Tibial nerve (tissue), 4 donors: ENCODE data around the gene KCNQ1. TPM values are rescaled to one million over a fixed set of nuclear protein-coding genes. Genes with fewer than 3 reads are reported as not detected.

Experiments used
- DNase-seq, 2 donors: peaks; one replicate each; pipeline ENCODE4 v3.0.0-alpha.2; 2019; ENCODE audit warnings: low spot score in 2 of 2
- H3K27ac ChIP-seq, 4 donors: fragments of 200-600 bp; sonication (generic) in 3 of 4; one replicate each; pipeline ENCODE4 v1.5.1; 2017 to 2019; ENCODE audit warnings: mild to moderate bottlenecking in 1 of 4
- H3K27me3 ChIP-seq, 2 donors: fragments of 200-600 bp; sonication (generic) in 1 of 2; one replicate each; pipeline versions ENCODE4 v1.5.1 to v1.6.0; 2017 to 2019
- H3K36me3 ChIP-seq, 3 donors: fragments of 200-600 bp; sonication (generic); one replicate each; pipeline ENCODE4 v1.5.1; 2018 to 2019
- H3K4me1 ChIP-seq, 4 donors: fragments of 200-600 bp; sonication (generic) in 3 of 4; one replicate each; pipeline ENCODE4 v1.5.1; 2017 to 2019
- H3K4me3 ChIP-seq, 4 donors: fragments of 200-600 bp; sonication (generic) in 3 of 4; one replicate each; pipeline ENCODE4 v1.5.1; 2017 to 2019; ENCODE audit warnings: mild to moderate bottlenecking in 1 of 4, moderate library complexity in 1 of 4
- H3K9me3 ChIP-seq, 4 donors: fragments of 200-600 bp; sonication (generic) in 3 of 4; one replicate each; pipeline ENCODE4 v1.5.1; 2017 to 2019
- CTCF ChIP-seq, 5 experiments: fragments of 200-600 bp in 3 of 5; fragments of 450-650 bp in 2 of 5; sonication (generic) in 3 of 5; IDR thresholded peaks; one replicate each; pipeline ENCODE4 v1.5.1; 2016 to 2019; ENCODE audit warnings: antibody characterized with exemption in 5 of 5, mild to moderate bottlenecking in 3 of 5, moderate library complexity in 2 of 5
- EP300 ChIP-seq, 2 donors: sonication (generic); formaldehyde crosslinking; IDR thresholded peaks; one replicate each; pipeline ENCODE4 v1.6.1; 2017; ENCODE audit warnings: antibody characterized with exemption in 2 of 2, mild to moderate bottlenecking in 1 of 2
- POLR2A ChIP-seq, 2 donors: fragments of 450-650 bp; IDR thresholded peaks; one replicate each; pipeline ENCODE4 v1.6.1; 2017; ENCODE audit warnings: antibody characterized with exemption in 2 of 2, mild to moderate bottlenecking in 2 of 2, moderate library complexity in 2 of 2
- WGBS, 2 donors: methylation state at CpG; one replicate each; pipeline ENCODE4 v1.1.5; 2018; 5-methylcytosine and 5-hydroxymethylcytosine counted together
- total RNA-seq, 4 donors: library from RNA; depleted of rRNA; stranded (reverse); fragments of >200 nt; gene quantifications; one replicate each; pipeline ENCODE4 v1.1.0, GENCODE V29; 2016

KCNQ1 gene
- total RNA-seq, 4 donors from 2014 or later: 3.5 to 11.4 (median 7.5) TPM

- H3K9me3 ChIP-seq: peaks cover 0 to 2% (median 0%) of the 10 kb centered on the region in 4 donors
- TF ChIP-seq EP300 (IDR thresholded peaks at IDR 0.05) (no peak), CTCF (IDR thresholded peaks at IDR 0.05) (no peak), POLR2A (IDR thresholded peaks at IDR 0.05) (no peak)
- no peaks in the 10 kb centered on the region for H3K27me3 ChIP-seq
- WGBS, 2 donors: 80 to 82% methylated on average over 6 of the region's 6 CpGs
- no peak overlapping the region for H3K4me3 ChIP-seq
- H3K4me1 ChIP-seq: peaks cover 0 to 16% (median 0%) of the 10 kb centered on the region in 4 donors
- no peak for DNase-seq
- no peaks in the 10 kb centered on the region for H3K36me3 ChIP-seq
- H3K27ac ChIP-seq: no peak overlapping the region
Observed at GRCh38 chr11:2835296-2835695, 390.5 kb downstream of the KCNQ1 start.

- 88 to 92% methylated on average over 17 of the region's 17 CpGs for WGBS, 2 donors
- no peaks in the 10 kb centered on the region for H3K36me3 ChIP-seq
Observed at GRCh38 chr11:2835751-2836150, 390.9 kb downstream of the KCNQ1 start.

GRCh38 chr11:2836315-2837095, 391.7 kb downstream of the KCNQ1 start:
- no peak overlapping the region for H3K4me3 ChIP-seq
- WGBS, 2 donors: 76 to 78% methylated on average over 19 to 23 of the region's 23 CpGs
- no peaks in the 10 kb centered on the region for H3K36me3 ChIP-seq
- H3K27me3 ChIP-seq: no peaks in the 10 kb centered on the region
- peak overlapping the region in 1 of 4 donors; percentile 49 for H3K27ac ChIP-seq
- no peak for DNase-seq
- H3K9me3 ChIP-seq: no peaks in the 10 kb centered on the region
- H3K4me1 ChIP-seq: peaks cover 0 to 16% (median 0%) of the 10 kb centered on the region in 4 donors
- TF ChIP-seq POLR2A (IDR thresholded peaks at IDR 0.05) (no peak), EP300 (IDR thresholded peaks at IDR 0.05) (no peak), CTCF (IDR thresholded peaks at IDR 0.05) (no peak)

More at GRCh38 chr11:2835751-2836150, 390.9 kb downstream of the KCNQ1 start:
- peaks cover 0 to 16% (median 0%) of the 10 kb centered on the region in 4 donors for H3K4me1 ChIP-seq
- TF ChIP-seq CTCF (IDR thresholded peaks at IDR 0.05) (no peak), POLR2A (IDR thresholded peaks at IDR 0.05) (no peak)
- H3K9me3 ChIP-seq: no peaks in the 10 kb centered on the region
- no peaks in the 10 kb centered on the region for H3K27me3 ChIP-seq
- DNase-seq: no peak
- H3K4me3 ChIP-seq: no peak overlapping the region
- no peak overlapping the region for H3K27ac ChIP-seq

- H3K9me3 ChIP-seq: no peaks in the 10 kb centered on the region
- TF ChIP-seq CTCF (IDR thresholded peaks at IDR 0.05) (peak; percentile 12 to 47 (median 42)), POLR2A (IDR thresholded peaks at IDR 0.05) (no peak)
- H3K27me3 ChIP-seq: no peaks in the 10 kb centered on the region
- no peak overlapping the region for H3K4me3 ChIP-seq
- H3K36me3 ChIP-seq: no peaks in the 10 kb centered on the region
- H3K4me1 ChIP-seq: peaks cover 0 to 16% (median 0%) of the 10 kb centered on the region in 4 donors
- 30 to 43% methylated on average over 15 to 16 of the region's 20 CpGs for WGBS, 2 donors
- DNase-seq: peak; percentile 45 to 52
- H3K27ac ChIP-seq: peak overlapping the region in 1 of 4 donors; percentile 49
Observed at GRCh38 chr11:2837096-2837601, 392.3 kb downstream of the KCNQ1 start.

- 83 to 84% methylated on average over 12 of the region's 12 CpGs for WGBS, 2 donors
- no peaks in the 10 kb centered on the region for H3K36me3 ChIP-seq
- no peaks in the 10 kb centered on the region for H3K27me3 ChIP-seq
Observed at GRCh38 chr11:2837651-2838050, 392.8 kb downstream of the KCNQ1 start.

More at GRCh38 chr11:2837651-2838050, 392.8 kb downstream of the KCNQ1 start:
- no peak for TF ChIP-seq CTCF (IDR thresholded peaks at IDR 0.05)
- TF ChIP-seq EP300 (IDR thresholded peaks at IDR 0.05): no peak
- no peak for TF ChIP-seq POLR2A (IDR thresholded peaks at IDR 0.05)
- H3K4me1 ChIP-seq: peaks cover 0 to 16% (median 0%) of the 10 kb centered on the region in 4 donors
- no peak overlapping the region for H3K27ac ChIP-seq
- H3K9me3 ChIP-seq: no peaks in the 10 kb centered on the region
- DNase-seq: no peak
- no peak overlapping the region for H3K4me3 ChIP-seq
